KBM-7 (cell line): ENCODE data around the gene RFX3.

Source experiments
- DNase-seq: peaks from one replicate; pipeline ENCODE4 v3.0.0-alpha.2; 2015
- in situ Hi-C: fragments of 300-500 bp; cut with MboI; formaldehyde crosslinking; loops from 2 replicates; pipeline ENCODE4 v1.14.3; 2020; ENCODE audit warnings: low sequenced_read_pairs, low pct_unique_long_range_greater_than_20kb, mixed read lengths

RFX3 gene

DNA sequence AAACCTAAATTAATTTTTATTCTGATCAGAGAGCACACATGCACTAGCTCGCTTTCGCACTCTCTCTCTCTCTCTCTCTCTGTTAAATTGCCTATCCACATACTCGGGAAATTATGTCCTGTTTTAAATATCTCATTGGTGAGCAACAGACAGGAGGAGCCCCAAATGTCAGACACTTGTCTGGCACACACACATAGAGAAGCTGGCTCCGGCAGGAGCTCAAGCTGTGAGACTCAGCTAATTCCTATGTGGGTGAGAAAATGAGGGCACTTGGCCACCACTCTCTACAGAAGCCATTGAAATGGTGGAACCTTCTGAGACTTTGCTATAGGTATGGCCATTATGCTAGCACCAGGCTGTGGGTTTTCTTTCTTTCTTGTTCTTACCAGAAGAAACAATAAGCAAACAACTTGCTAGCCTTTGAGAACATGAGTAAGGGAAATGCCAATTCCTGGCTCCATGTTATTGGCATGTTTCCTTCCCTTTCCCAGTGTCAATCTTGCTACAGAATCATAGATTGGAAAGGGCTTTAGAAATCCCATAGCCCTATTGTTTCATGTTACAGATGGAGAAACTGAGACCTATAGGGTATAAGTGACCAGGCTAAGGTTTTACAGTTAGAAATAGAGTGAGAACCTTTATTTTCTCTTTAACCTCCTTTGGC lies 9.0 kb downstream of the RFX3 start:
- in situ Hi-C loops, result no loop called here
- DNase-seq, result no peak

DNA sequence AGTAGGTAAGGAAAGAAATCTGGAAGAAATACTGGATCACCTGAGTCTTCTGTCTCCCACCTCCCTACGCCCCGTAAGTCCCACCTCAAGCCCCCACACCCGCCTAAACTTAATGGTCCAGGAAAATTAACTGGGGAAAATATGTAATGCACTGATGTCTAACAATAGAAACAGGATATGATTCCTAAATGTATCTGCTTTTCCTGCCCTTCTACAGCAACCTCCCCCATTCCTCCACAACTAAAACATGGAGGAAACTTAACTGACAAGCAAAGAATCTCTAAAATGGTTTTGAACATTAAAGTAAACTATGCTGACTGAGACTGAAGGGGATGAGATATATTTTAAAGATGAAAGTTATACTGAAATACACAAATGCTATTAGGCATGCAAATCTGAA lies 10.4 kb downstream of the RFX3 start:
- DNase-seq, result no peak
- in situ Hi-C loops, result no loop called here

GRCh38 chr9:3514786-3515185 lies 11.0 kb downstream of the RFX3 start:
- in situ Hi-C loops, result no loop called here
- DNase-seq, result no peak

DNA sequence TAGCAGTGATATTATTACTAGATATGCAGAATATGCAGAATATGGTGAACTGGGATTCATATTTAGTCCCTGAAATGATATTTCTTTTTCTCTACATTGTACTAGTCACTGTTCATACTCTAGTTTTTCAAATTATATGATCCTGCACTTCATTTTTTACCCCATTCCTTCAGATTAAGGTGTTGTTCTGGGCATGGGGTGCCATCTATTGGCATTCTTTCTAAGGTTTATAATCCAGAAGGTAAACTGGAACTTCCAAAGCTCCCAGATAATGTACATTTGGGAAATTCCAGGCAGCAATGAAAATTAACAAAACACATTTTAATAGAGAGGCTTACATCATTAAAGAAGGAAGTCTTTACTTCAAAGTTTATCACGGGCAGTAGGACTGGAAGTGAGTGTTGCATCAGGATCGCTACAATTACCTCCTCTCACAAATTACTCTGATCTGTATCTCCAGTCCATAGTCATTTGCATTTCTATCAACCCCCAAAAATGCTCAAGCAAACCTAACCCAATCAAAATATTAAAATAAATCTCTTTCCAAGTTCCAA lies 12.5 kb downstream of the RFX3 start:
- no peak for DNase-seq
- in situ Hi-C loops, result no loop called here

GRCh38 chr9:3511551-3511950 lies 14.2 kb downstream of the RFX3 start:
- DNase-seq, result no peak
- in situ Hi-C loops, result no loop called here

- in situ Hi-C loops, result no loop called here
- DNase-seq, result no peak
Measured at GRCh38 chr9:3510796-3511195, 15.0 kb downstream of the RFX3 start.

DNA sequence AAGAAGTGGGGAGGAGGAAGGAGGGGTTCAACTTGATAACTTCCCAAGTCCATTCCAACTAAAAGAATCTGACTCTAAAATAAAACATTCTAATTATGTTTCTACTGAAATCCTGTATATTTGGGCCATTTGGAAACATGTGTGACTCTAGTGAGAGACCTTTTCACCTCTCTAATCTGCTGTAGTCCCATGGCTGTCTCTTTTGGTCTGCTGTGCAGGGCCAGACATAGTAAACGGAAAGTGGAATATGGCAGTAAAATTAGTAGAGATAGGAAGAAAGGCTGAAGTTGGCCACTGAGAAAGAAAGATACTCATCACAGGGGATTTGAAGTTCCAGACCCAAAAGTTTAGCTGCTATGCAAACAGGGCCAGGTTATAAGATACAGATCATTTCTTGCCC lies 15.9 kb downstream of the RFX3 start:
- in situ Hi-C loops, result no loop called here
- DNase-seq, result no peak

- peak; percentile 51 for DNase-seq
- in situ Hi-C loops, result no loop called here
Measured at GRCh38 chr9:3508521-3509291, 17.1 kb downstream of the RFX3 start.

- DNase-seq, result no peak
- in situ Hi-C loops, result no loop called here
Measured at GRCh38 chr9:3508078-3508431, 17.7 kb downstream of the RFX3 start.

DNA sequence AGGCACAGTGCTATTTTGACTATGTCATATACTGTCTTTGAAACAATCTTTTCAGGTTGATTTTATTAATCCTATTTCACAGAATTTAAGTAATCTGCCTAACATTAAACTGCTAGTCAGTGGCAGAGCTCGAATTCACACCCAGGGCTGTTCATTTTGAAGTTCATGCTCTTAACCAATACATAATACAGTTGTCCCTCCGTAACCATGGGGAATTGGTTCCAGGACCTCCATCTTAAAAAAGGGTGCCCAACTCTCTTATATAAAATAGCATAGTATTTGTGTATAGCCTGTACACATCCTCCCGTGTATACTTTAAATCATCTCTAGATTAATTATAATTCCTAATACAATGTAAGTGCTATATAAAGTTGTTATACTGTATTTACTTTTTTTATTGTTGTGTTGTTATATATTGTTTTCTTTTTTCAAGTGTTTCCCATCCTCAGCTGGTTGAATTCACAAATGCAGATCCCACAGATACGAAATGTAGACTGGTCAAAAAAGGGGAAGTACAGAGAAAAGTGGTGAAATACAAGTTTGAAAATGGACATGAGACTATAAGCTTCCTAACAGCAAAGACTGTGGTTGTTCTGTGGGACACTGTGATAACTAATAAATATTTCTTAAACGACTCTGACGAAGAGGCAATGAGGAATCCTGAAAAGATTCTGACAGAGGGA lies 18.3 kb downstream of the RFX3 start:
- in situ Hi-C loops, result no loop called here
- peak; percentile 73 for DNase-seq

GRCh38 chr9:3506164-3506563 lies 19.6 kb downstream of the RFX3 start:
- in situ Hi-C loops, result no loop called here

GRCh38 chr9:3502560-3503398 lies 23.0 kb downstream of the RFX3 start:
- no peak for DNase-seq
- in situ Hi-C loops, result no loop called here

More at GRCh38 chr9:3506164-3506563, 19.6 kb downstream of the RFX3 start:
- no peak for DNase-seq

- DNase-seq, result no peak
- in situ Hi-C loops, result no loop called here
Measured at GRCh38 chr9:3500044-3500443, 25.8 kb downstream of the RFX3 start.

- in situ Hi-C loops, result no loop called here
- no peak for DNase-seq
Measured at GRCh38 chr9:3498691-3499090, 27.1 kb downstream of the RFX3 start.

- in situ Hi-C loops, result no loop called here
- DNase-seq, result no peak
Measured at GRCh38 chr9:3497857-3498256, 27.9 kb downstream of the RFX3 start.

DNA sequence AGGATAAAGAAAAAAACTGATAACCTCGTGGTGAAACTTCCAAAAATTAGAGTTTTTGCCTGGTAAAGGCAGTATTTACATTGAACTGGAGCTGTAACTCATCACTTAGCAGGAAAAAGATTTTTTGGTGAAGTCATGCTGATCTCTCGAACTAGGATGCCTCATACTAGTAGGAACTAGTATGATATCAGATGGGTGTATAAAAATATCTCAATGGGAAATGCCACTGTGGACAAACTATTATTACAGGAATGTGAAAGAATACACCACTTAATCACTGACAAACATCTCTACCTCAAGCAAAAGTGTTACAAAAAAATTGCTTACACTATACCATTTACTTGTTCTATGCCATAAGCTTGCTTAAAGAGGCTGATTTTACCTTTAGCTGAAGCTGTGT lies 28.4 kb downstream of the RFX3 start:
- in situ Hi-C loops, result no loop called here

DNA sequence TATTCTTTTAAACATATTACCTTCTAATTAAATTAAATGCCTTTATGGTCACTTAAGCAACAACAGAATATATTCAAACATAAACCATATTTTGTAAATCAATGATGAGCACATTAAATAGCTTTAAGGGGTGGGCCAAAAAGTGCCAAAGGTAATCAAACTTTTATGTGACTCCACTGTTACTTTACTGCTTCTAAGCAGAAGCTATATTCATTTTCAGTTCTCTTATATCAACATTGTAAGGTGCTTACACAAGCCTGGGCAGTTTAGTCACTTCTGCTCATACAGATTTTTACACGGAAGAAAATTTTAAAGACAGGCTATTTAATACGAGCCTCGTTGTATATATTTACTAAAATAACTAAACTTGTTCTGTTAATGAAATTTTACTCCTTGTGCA lies 29.9 kb downstream of the RFX3 start:
- DNase-seq, result no peak
- in situ Hi-C loops, result no loop called here

More for the DNA sequence above, 28.4 kb downstream of the RFX3 start:
- DNase-seq, result no peak

- no peak for DNase-seq
- in situ Hi-C loops, result no loop called here
Measured at GRCh38 chr9:3492214-3492613, 33.6 kb downstream of the RFX3 start.

DNA sequence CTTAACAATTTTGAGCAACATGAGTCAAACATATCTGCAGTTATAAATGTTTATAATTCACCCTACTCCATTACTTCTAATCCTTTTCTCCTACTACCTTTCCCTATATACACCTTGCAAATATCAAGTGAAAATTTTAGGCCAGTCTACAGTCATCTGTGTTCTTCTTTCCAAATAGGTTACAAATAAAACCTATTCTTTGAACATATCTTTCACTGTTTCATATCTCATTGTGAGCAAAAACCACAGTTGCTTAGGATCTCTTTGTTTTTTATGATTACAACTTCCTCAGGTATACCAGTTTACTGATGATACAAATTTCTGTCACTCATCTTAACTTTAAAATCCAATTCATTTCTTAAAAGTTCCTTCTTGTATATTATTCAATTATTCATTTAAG lies 34.4 kb downstream of the RFX3 start:
- DNase-seq, result no peak

More for the DNA sequence above, 34.4 kb downstream of the RFX3 start:
- in situ Hi-C loops, result no loop called here
